Esophagus squamous epithelium (tissue), 5 donors: ENCODE data around the gene CD163L1. TPM values are rescaled to one million over a fixed set of nuclear protein-coding genes. Genes with fewer than 3 reads are reported as not detected.

Experiments
- DNase-seq: peaks from one replicate; lab custom pipeline; 2025; lab: John Stamatoyannopoulos, UW
- H3K27ac ChIP-seq, 4 donors: fragments of 200-600 bp; sonication (generic); one replicate each; pipeline ENCODE4 v1.5.1; 2016 to 2019; ENCODE audit warnings: mild to moderate bottlenecking in 1 of 4
- H3K27me3 ChIP-seq, 4 donors: fragments of 200-600 bp; sonication (generic); 1 replicate in 3 of 4; 2 replicates in 1 of 4; pipeline versions ENCODE4 v1.5.1 to v1.6.0; 2017 to 2021; ENCODE audit warnings: antibody characterized with exemption in 1 of 4
- H3K36me3 ChIP-seq, 3 donors: fragments of 200-600 bp; sonication (generic); one replicate each; pipeline ENCODE4 v1.5.1; 2016 to 2019
- H3K4me1 ChIP-seq, 3 donors: fragments of 200-600 bp; sonication (generic); one replicate each; pipeline ENCODE4 v1.5.1; 2017 to 2019
- H3K4me3 ChIP-seq, 4 donors: fragments of 200-600 bp; sonication (generic); 1 replicate in 3 of 4; 2 replicates in 1 of 4; pipeline ENCODE4 v1.5.1; 2016 to 2019; ENCODE audit warnings: mild to moderate bottlenecking in 2 of 4, moderate library complexity in 1 of 4
- H3K9me3 ChIP-seq, 3 donors: fragments of 200-600 bp; sonication (generic); one replicate each; pipeline ENCODE4 v1.5.1; 2016 to 2019
- CTCF ChIP-seq, 6 experiments: fragments of 450-650 bp in 4 of 6; fragments of 200-600 bp in 2 of 6; sonication (generic) in 2 of 6; IDR thresholded peaks; one replicate each; pipeline ENCODE4 v1.5.1; 2016 to 2019; ENCODE audit warnings: antibody characterized with exemption in 6 of 6, mild to moderate bottlenecking in 4 of 6, moderate library complexity in 4 of 6
- POLR2A ChIP-seq, 4 donors: fragments of 450-650 bp; IDR thresholded peaks; one replicate each; pipeline ENCODE4 v1.6.1; 2017; ENCODE audit warnings: antibody characterized with exemption in 4 of 4, mild to moderate bottlenecking in 4 of 4, moderate library complexity in 3 of 4
- WGBS, 2 donors: methylation state at CpG; one replicate each; pipeline ENCODE4 v1.1.5; 2018; 5-methylcytosine and 5-hydroxymethylcytosine counted together
- intact Hi-C: fragments of 100-400 bp; cut with DNase I; formaldehyde crosslinking; loops from one replicate; pipeline ENCODE4 v1.15.0; 2022
- total RNA-seq, 4 donors: library from RNA; depleted of rRNA; stranded (reverse); fragments of >200 nt; gene quantifications; one replicate each; pipeline ENCODE4 v1.1.0, GENCODE V29; 2016
- donor health status: DM: yes; HTN: yes; CAD: no.

Gene CD163L1
- total RNA-seq, 4 donors from 2014 or later, result 0.15 to 2.8 (median 1.1) TPM

- H3K4me3 ChIP-seq, result no peak overlapping the region
- intact Hi-C loops, result no loop called here
- H3K27me3 ChIP-seq, result no peaks in the 10 kb centered on the region
- H3K27ac ChIP-seq, result no peak overlapping the region
- no peaks in the 10 kb centered on the region for H3K36me3 ChIP-seq
- no peaks in the 10 kb centered on the region for H3K4me1 ChIP-seq
- WGBS, 2 donors, result 73 to 79% methylated on average over 7 of the region's 7 CpGs
- DNase-seq, result no peak
- TF ChIP-seq CTCF (IDR thresholded peaks at IDR 0.05), result no peak
- no peak for TF ChIP-seq POLR2A (IDR thresholded peaks at IDR 0.05)
- H3K9me3 ChIP-seq, result no peaks in the 10 kb centered on the region
These were observed 40.5 kb downstream of the CD163L1 start for GRCh38 chr12:7403466-7403865.

- H3K27me3 ChIP-seq, result no peaks in the 10 kb centered on the region
- no peaks in the 10 kb centered on the region for H3K9me3 ChIP-seq
- 89 to 100% methylated on average over 1 of the region's 1 CpG for WGBS, 2 donors
- TF ChIP-seq POLR2A (IDR thresholded peaks at IDR 0.05) (no peak), CTCF (IDR thresholded peaks at IDR 0.05) (no peak)
- no peaks in the 10 kb centered on the region for H3K4me1 ChIP-seq
- H3K36me3 ChIP-seq, result no peaks in the 10 kb centered on the region
- no peak overlapping the region for H3K4me3 ChIP-seq
- intact Hi-C loops, result no loop called here
- no peak for DNase-seq
- no peak overlapping the region for H3K27ac ChIP-seq
These were observed 44.9 kb downstream of the CD163L1 start for GRCh38 chr12:7399089-7399488.

- no peaks in the 10 kb centered on the region for H3K9me3 ChIP-seq
- intact Hi-C loops, result no loop called here
- 70 to 74% methylated on average over 3 of the region's 3 CpGs for WGBS, 2 donors
- no peaks in the 10 kb centered on the region for H3K36me3 ChIP-seq
- no peak overlapping the region for H3K27ac ChIP-seq
- DNase-seq, result no peak
- H3K4me3 ChIP-seq, result no peak overlapping the region
- H3K4me1 ChIP-seq, result no peaks in the 10 kb centered on the region
- no peaks in the 10 kb centered on the region for H3K27me3 ChIP-seq
- TF ChIP-seq POLR2A (IDR thresholded peaks at IDR 0.05) (no peak), CTCF (IDR thresholded peaks at IDR 0.05) (no peak)
These were observed 47.5 kb downstream of the CD163L1 start for GRCh38 chr12:7396418-7396817.

GRCh38 chr12:7395950-7396349 lies 48.0 kb downstream of the CD163L1 start:
- H3K4me1 ChIP-seq, result no peaks in the 10 kb centered on the region
- no peaks in the 10 kb centered on the region for H3K27me3 ChIP-seq
- intact Hi-C loops, result no loop called here
- H3K9me3 ChIP-seq, result no peaks in the 10 kb centered on the region
- WGBS, 2 donors, result 59 to 68% methylated on average over 5 of the region's 5 CpGs
- no peaks in the 10 kb centered on the region for H3K36me3 ChIP-seq
- TF ChIP-seq POLR2A (IDR thresholded peaks at IDR 0.05) (no peak), CTCF (IDR thresholded peaks at IDR 0.05) (no peak)
- DNase-seq, result no peak
- H3K27ac ChIP-seq, result no peak overlapping the region
- no peak overlapping the region for H3K4me3 ChIP-seq

GRCh38 chr12:7387289-7387688 lies 56.7 kb downstream of the CD163L1 start:
- WGBS, 2 donors, result 56 to 61% methylated on average over 1 of the region's 1 CpG

More at GRCh38 chr12:7387289-7387688, 56.7 kb downstream of the CD163L1 start:
- Histone ChIP-seq H3K27me3 (no peaks in the 10 kb centered on the region), H3K4me1 (no peaks in the 10 kb centered on the region), H3K27ac (no peak overlapping the region), H3K4me3 (no peak overlapping the region), H3K36me3 (no peaks in the 10 kb centered on the region), H3K9me3 (peaks cover 0 to 5% (median 0%) of the 10 kb centered on the region in 3 donors)
- DNase-seq, result no peak
- TF ChIP-seq POLR2A (IDR thresholded peaks at IDR 0.05) (no peak), CTCF (IDR thresholded peaks at IDR 0.05) (no peak)
- intact Hi-C loops, result no loop called here
